ENCODE data around the gene OGFOD3.

Gene OGFOD3

DNA sequence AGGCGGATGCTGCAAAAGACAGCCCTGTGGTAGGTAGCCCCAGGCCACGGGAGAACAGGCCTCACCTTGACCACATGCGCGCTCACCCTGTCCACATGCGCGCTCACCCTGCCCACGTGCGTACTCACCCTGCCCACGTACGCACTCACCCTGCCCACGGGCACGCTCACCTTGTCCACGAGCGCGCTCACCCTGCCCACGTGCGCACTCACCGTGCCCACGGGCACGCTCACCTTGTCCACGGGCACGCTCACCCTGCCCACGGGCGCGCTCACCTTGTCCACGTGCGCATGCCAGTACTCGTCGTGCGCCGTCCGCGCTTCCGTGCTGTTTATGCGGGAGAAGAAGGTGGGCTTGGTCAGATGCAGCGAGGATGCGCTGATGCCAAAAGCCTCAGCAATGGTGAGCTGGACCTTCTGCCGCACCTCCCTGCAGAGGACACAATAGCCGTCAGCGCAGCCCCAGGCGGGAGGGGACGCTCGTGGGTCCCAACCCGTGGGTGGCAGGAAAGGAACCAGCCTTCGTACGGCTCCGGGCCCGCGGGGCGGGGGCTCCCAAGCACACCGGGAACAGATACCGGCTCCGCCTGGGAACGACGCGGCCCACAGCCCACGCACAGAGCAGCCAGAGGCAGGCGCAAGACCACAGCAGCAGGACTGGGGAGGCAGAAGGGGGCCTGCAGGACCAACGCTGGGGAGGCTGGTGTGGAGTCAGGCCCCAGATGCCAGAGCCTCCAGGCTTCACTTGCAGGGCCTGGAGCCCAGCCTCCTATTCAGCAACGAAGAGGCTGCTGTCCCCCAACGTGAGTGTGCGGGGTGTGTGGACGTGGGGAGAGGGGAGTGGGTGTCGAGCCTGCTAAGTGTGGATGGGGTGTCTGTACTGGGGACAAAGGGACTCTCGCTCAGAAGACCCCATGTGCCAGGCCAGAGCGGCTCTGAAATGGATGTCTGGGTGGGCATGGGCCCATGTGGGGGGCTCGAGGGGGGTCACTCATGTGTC, 14.4 kb downstream of the OGFOD3 start:
- no peak for DNase-seq

DNA sequence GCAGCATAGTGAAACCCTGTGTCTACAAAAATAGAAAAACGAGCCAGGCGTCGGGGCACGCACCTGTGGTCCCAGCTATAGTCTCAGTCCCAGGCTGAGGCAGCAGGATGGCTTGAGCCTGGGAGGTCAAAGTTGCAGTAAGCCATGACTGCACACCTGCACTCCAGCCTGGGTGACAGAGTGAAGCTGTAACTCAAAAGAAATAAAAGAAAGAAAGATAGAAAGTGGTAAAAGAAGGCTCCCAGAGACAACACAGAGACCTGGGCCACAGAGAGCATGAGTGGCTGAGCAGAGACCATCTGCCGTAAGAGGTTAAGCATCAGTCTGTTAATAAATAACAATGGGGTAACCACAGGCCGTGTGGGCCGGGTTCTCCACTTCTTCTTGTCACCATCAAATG, 15.5 kb downstream of the OGFOD3 start:
- no peak for DNase-seq

DNA sequence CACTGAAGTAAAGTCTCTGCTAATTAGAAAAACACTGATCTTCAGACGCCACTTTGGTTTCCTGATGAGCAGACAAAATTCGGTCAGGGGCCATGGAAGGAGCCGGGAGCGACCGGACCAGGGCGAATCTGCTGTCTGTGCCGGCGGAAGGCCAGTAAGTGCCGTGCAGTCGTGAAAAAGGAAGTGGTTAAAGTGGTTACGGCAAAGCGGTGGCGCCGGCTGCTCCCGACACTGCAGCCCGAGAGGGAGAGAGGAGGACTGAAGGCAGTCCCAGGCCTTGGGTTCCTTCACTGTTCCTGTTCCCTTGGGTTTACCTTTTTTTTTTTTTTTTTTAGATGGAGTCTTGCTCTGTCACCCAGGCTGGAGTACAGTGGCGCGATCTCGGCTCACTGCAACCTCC, 17.6 kb downstream of the OGFOD3 start:
- peak; percentile 43 for DNase-seq

- DNase-seq: no peak
Observed at GRCh38 chr17:82400206-82400605, 18.2 kb downstream of the OGFOD3 start.

DNA sequence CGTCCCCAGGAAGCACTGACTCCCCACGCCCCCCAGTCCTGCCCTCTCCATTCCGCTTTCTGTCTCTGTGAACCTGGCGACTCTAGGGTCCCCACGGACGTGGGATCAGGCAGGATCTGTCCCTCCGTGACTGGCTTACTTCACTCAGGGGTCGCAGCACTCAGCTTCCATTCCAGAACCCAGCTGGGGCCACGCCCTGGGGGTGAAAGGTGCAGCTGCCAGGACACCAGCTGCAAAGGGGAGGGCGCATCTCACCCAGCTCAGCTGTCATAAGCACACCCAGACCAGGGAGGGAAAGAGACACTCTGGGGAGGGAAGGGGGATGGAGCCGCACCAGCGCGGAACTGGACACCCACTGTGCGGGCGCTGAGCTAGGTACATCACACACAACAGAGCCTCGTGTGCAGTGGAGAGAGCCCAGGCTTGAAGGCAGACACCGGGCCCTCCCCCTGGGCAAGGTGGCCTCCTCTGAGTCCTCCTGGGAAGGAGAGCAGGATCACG, 18.7 kb downstream of the OGFOD3 start:
- DNase-seq: no peak

GRCh38 chr17:82399041-82399441, 19.3 kb downstream of the OGFOD3 start:
- DNase-seq: no peak

GRCh38 chr17:82397449-82398335, 20.7 kb downstream of the OGFOD3 start:
- DNase-seq: no peak

GRCh38 chr17:82396601-82397435, 21.6 kb downstream of the OGFOD3 start:
- DNase-seq: no peak

GRCh38 chr17:82394278-82394677, 24.1 kb downstream of the OGFOD3 start:
- DNase-seq: no peak

GRCh38 chr17:82392941-82393340, 25.4 kb downstream of the OGFOD3 start:
- no peak for DNase-seq

- DNase-seq: no peak
Observed at GRCh38 chr17:82392209-82392920, 26.0 kb downstream of the OGFOD3 start.

DNA sequence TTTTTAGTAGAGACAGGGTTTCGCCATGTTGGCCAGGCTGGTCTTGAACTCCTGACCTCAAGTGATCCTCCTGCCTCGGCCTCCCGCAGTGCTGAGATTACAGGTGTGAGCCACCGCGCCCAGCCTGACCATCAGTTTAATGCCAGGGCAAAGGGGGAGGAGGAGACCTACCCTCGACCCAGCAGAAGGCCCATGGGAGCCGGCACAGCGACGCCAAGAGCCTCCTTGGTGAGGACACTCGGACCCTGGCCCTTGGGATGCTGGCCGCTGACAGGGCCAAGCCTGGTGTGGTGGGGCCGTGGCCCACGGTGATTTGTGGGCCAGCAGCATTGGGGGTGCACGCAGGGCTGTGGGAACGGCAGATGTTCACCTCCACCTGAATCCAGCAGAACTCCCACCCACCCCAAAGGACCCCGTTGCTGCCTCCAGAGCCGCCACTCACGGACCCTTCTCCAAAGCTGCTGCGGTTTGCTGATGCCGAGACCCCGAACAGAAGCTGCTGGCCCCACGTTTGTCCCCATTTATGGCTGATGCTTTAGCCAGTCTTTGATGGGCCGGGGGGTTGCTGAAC, 26.8 kb downstream of the OGFOD3 start:
- no peak for DNase-seq

GRCh38 chr17:82390860-82391435, 27.4 kb downstream of the OGFOD3 start:
- no peak for DNase-seq

GRCh38 chr17:82390015-82390859, 28.1 kb downstream of the OGFOD3 start:
- DNase-seq: no peak

DNA sequence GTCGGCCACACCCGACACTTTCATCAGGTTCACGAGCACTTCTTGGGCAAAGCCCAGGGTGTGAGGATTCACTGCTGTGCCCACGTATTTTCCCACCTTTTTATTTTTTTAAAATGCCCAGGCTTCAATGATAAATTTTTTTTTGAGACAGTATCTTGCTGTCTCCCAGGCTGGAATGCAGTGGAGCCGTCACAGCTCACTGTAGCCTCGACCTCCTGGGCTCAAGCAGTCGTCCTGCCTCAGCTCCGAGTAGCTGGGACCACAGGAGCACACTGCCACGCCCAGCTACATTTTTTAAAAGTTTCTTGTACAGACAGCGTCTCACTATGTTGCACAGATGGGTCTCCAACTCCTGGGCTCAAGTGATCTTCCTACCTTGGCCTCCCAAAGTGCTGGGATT, 29.0 kb downstream of the OGFOD3 start:
- DNase-seq: no peak

- DNase-seq: no peak
Observed at GRCh38 chr17:82388922-82389283, 29.5 kb downstream of the OGFOD3 start.

DNA sequence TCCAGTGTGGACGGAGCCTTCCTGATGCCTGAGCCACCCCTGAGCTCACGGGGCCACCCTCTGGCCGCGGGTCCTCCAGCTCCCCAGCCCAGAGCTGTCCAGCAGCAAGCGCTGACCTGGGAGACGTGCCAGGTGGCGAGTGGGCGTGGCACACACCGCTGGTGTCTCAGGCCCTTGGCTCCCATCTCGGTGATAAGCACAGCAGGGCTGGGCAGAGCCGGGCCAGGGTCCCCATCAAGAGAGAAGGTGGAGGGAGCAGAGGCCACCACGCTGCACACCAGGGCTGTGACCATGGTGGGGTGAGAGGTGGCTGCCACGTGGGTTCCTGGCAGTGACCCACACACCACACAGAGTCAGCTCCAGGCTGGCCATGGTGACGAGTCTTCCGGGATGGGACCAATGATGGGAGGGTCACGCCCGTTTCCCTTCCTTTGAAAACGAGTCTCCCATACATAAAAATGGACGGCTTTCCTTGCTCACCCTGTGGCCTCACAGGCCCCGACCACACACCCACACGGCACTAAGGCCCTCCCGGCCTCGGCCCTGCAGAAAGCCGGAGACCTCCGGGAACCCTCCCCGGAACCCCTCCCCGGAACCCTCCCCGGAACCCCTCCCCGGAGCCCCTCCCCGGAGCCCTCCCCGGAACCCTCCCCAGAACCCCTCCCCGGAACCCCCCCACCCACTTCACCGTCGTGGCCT, 30.0 kb downstream of the OGFOD3 start:
- DNase-seq: no peak

GRCh38 chr17:82387705-82388106, 30.7 kb downstream of the OGFOD3 start:
- no peak for DNase-seq

- DNase-seq: no peak
Observed at GRCh38 chr17:82386881-82387704, 31.3 kb downstream of the OGFOD3 start.

Measured in stimulated activated CD4-positive, alpha-beta T cell treated with anti-CD3 and anti-CD28 coated beads, Interleukin-4, amount 100 ng/mL, for 1 hour (primary cell).